Caco-2 (cell line): ENCODE data around the gene KRTAP5-6. TPM values are rescaled to one million over a fixed set of nuclear protein-coding genes. Genes with fewer than 3 reads are reported as not detected.

Experiments used
- BruUV-seq: library from RNA; stranded (reverse); fragments of 400-500 nt; replicated peaks from 2 replicates; lab custom pipeline; 2021; lab: Mats Ljungman, UMichigan
- CTCF ChIA-PET: fragments of 300-600 bp; sonication (Branson Sonifier 250); formaldehyde crosslinking; loops from one replicate; lab custom pipeline; 2022; ENCODE audit warnings: antibody characterized with exemption; lab: Charles Lee
- POLR2A ChIA-PET: fragments of 300-600 bp; sonication (Branson Sonifier 250); formaldehyde crosslinking; loops from one replicate; lab custom pipeline; 2022; ENCODE audit warnings: antibody characterized with exemption; lab: Charles Lee
- DNase-seq, 2 experiments: peaks; one replicate each; pipeline versions ENCODE4 v3.0.0 to v3.0.0-alpha.2; 2020 to 2022
- H3K27me3 ChIP-seq: replicated peaks from 2 replicates; pipeline ENCODE4 v1.6.0; 2011; ENCODE audit warnings: low read length; ENCODE audit not compliant: control insufficient read depth, insufficient read depth
- H3K36me3 ChIP-seq: 2 replicates; pipeline ENCODE4 v1.5.1; 2011; ENCODE audit warnings: low read length; ENCODE audit not compliant: control insufficient read depth, insufficient read depth
- H3K4me1 ChIP-seq: fragments of 250-450 bp; sonication (Bioruptor Pico); 2 replicates; pipeline ENCODE4 v1.5.1; 2020; ENCODE audit warnings: mild to moderate bottlenecking
- H3K4me3 ChIP-seq: 2 replicates; pipeline ENCODE4 v1.5.1; 2011; ENCODE audit warnings: low read depth, mild to moderate bottlenecking, control low read depth, low read length
- H3K9me3 ChIP-seq: fragments of 250-450 bp; sonication (Bioruptor Pico); 2 replicates; pipeline ENCODE4 v1.5.1; 2020; ENCODE audit warnings: mild to moderate bottlenecking, moderate library complexity
- H3K27ac Mint-ChIP-seq: one replicate; pipeline ENCODE4 v1.8.0; 2022; ENCODE audit warnings: mixed read lengths; ENCODE audit not compliant: unreplicated experiment
- H3K27me3 Mint-ChIP-seq: one replicate; pipeline ENCODE4 v1.8.0; 2022; ENCODE audit warnings: mixed read lengths; ENCODE audit not compliant: insufficient read depth, unreplicated experiment
- H3K36me3 Mint-ChIP-seq: one replicate; pipeline ENCODE4 v1.8.0; 2022; ENCODE audit warnings: mild to moderate bottlenecking, mixed read lengths; ENCODE audit not compliant: insufficient read depth, unreplicated experiment
- H3K4me1 Mint-ChIP-seq: one replicate; pipeline ENCODE4 v1.8.0; 2022; ENCODE audit warnings: low read depth, mixed read lengths; ENCODE audit not compliant: unreplicated experiment
- H3K4me3 Mint-ChIP-seq: one replicate; pipeline ENCODE4 v1.8.0; 2022; ENCODE audit warnings: mild to moderate bottlenecking, moderate library complexity, mixed read lengths; ENCODE audit not compliant: unreplicated experiment
- H3K9me3 Mint-ChIP-seq: one replicate; pipeline ENCODE4 v1.8.0; 2022; ENCODE audit warnings: mixed read lengths; ENCODE audit not compliant: unreplicated experiment
- CTCF ChIP-seq, 2 experiments: fragments of 200-600 bp in 1 of 2; IDR thresholded peaks; 1 replicate in 1 of 2; 2 replicates in 1 of 2; pipeline versions ENCODE4 v1.5.1 to v1.8.0; 2011 to 2022; ENCODE audit warnings: antibody characterized with exemption in 1 of 2, control low read depth in 1 of 2, inconsistent platforms in 1 of 2, low read depth in 1 of 2, low read length in 1 of 2, mild to moderate bottlenecking in 1 of 2, moderate library complexity in 1 of 2; ENCODE audit not compliant: insufficient read depth in 1 of 2, severe bottlenecking in 1 of 2, unreplicated experiment in 1 of 2
- intact Hi-C: fragments of 100-400 bp; cut with micrococcal nuclease; formaldehyde crosslinking; loops from one replicate; pipeline ENCODE4 v1.10.0; 2022; ENCODE audit not compliant: unreplicated experiment
- total RNA-seq: library from RNA; stranded (reverse); gene quantifications from 2 replicates; pipeline ENCODE4 v1.2.3, GENCODE V29; 2022

Gene KRTAP5-6
- total RNA-seq, 1 experiment from 2014 or later: not detected

DNA sequence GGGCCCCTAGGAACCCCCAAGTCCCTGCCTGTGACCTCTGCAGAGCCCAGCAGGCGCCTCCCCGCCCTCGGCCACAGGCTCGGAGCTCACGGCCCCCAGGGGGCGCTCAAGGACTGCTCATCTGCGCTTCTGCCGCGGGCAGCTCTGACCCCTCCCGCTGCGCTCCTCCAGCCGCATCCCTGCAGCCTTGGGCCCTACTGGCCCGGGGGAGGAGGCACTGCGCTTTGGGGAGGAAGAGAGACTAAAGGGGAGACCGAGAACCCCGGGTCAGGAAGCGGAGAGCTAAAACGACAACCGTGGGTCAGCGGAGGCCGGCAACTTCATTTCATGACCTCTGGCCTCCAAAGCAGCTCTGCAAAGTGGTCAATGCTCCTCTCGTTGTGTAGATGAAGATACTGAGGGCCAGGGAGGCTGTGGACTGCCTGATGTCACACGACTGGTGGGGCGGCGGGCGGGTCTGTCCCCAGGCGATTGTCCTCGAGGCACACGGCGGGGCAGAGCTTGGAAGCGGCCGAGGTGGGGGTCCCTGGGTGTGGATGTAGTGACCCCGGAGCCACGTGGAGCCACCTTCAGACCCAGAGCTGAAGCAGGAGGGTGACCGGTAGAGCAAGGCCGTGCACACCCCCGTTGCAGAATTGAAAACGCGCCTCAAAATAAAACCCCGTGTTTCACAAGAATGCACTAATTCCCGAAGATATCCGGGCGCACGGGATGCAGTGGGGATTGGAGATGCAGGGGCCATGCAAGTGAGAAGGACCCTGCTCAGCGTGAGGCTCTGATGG, 2.7 kb upstream of the KRTAP5-6 start:
- no peaks in the 10 kb centered on the region for H3K9me3 ChIP-seq
- Mint-ChIP-seq H3K4me3 (peak overlapping the region; percentile 83), H3K27me3 (no peaks in the 10 kb centered on the region), H3K27ac (peak overlapping the region; percentile 91), H3K4me1 (peaks cover 34% of the 10 kb centered on the region), H3K9me3 (no peaks in the 10 kb centered on the region), H3K36me3 (peaks cover 6% of the 10 kb centered on the region)
- peak overlapping the region; percentile 49 for H3K4me3 ChIP-seq
- H3K4me1 ChIP-seq: peaks cover 44% of the 10 kb centered on the region
- POLR2A ChIA-PET: interaction anchor here (0.5 to 1.0 kb wide), 3 partner anchors 113 to 254 kb away, joined by 3 to 11 read pairs (median 4); no protein-coding TSS in a partner anchor
- H3K27me3 ChIP-seq: no peaks in the 10 kb centered on the region
- intact Hi-C loops: loop anchor here (1.0 kb wide), 1 partner anchor 131 kb away; no protein-coding TSS in a partner anchor
- CTCF ChIA-PET: interaction anchor here (0.5 to 4.5 kb wide), 36 partner anchors 11 to 462 kb away, joined by 3 to 111 read pairs (median 4); partner anchors contain the start of genes CTSD, MRPL23, SYT8 and TNNT3
- TF ChIP-seq CTCF (IDR thresholded peaks at IDR 0.05; ENCODE audit: insufficient read depth in 1 of 2, low read depth in 1 of 2, low read length in 1 of 2, severe bottlenecking in 1 of 2, unreplicated experiment in 1 of 2): peak; percentile 93 to 95
- TSS peak; percentile 56 for BruUV-seq
- DNase-seq: peak; percentile 86 to 93
- no peaks in the 10 kb centered on the region for H3K36me3 ChIP-seq

- H3K36me3 Mint-ChIP-seq: peaks cover 6% of the 10 kb centered on the region
- no peaks in the 10 kb centered on the region for H3K9me3 Mint-ChIP-seq
- peak overlapping the region; percentile 50 for H3K4me3 Mint-ChIP-seq
- no peaks in the 10 kb centered on the region for H3K36me3 ChIP-seq
- POLR2A ChIA-PET: no interaction called here
- no peak for DNase-seq
- H3K9me3 ChIP-seq: no peaks in the 10 kb centered on the region
- CTCF ChIA-PET: interaction anchor here (1.0 to 4.5 kb wide), 10 partner anchors 24 to 462 kb away, joined by 4 to 111 read pairs (median 11); partner anchors contain the start of gene SYT8
- BruUV-seq: no TSS peak
- H3K4me1 ChIP-seq: peaks cover 39% of the 10 kb centered on the region
- H3K4me1 Mint-ChIP-seq: peaks cover 34% of the 10 kb centered on the region
- TF ChIP-seq CTCF (IDR thresholded peaks at IDR 0.05; ENCODE audit: insufficient read depth in 1 of 2, low read depth in 1 of 2, low read length in 1 of 2, severe bottlenecking in 1 of 2, unreplicated experiment in 1 of 2): no peak
- H3K27ac Mint-ChIP-seq: no peak overlapping the region
- no peaks in the 10 kb centered on the region for H3K27me3 ChIP-seq
- no peaks in the 10 kb centered on the region for H3K27me3 Mint-ChIP-seq
- H3K4me3 ChIP-seq: no peak overlapping the region
- intact Hi-C loops: loop anchor here (1.0 kb wide), 1 partner anchor 130 kb away; no protein-coding TSS in a partner anchor
Observed at GRCh38 chr11:1694846-1695547, 2.0 kb upstream of the KRTAP5-6 start.

DNA sequence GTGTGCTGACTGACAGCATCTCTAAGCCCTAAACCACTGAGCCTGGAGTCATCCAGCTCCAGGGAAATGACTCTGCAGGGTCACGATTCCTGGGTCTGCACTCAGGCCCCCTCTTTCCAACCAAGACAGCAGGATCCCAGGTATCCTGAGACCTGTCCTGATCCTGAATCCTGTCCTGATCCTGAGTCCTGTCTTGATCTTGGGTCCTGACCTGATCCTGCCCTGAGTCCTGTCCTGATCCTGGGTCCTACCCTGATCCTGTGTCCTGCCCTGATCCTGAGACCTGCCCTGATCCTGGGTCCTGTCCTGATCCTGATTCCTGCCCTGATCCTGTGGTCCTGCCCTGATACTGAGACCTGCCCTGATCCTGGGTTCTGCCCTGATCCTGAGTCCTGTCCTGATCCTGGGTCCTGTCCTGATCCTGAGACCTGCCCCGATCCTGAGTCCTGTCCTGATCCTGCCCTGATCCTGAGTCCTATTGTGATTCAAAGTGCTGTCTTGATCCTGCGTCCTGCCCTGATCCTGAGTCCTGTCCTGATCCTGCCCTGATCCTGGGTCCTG, 1.4 kb upstream of the KRTAP5-6 start:
- H3K36me3 Mint-ChIP-seq: peaks cover 1% of the 10 kb centered on the region
- ChIA-PET POLR2A (no interaction called here), CTCF (interaction anchor here (2.9 kb wide), 1 partner anchor 138 kb away, joined by 52 read pairs; the partner anchor contains the start of gene SYT8)
- H3K27me3 ChIP-seq: no peaks in the 10 kb centered on the region
- peaks cover 38% of the 10 kb centered on the region for H3K4me1 ChIP-seq
- no peaks in the 10 kb centered on the region for H3K36me3 ChIP-seq
- no TSS peak for BruUV-seq
- TF ChIP-seq CTCF (IDR thresholded peaks at IDR 0.05; ENCODE audit: insufficient read depth in 1 of 2, low read depth in 1 of 2, low read length in 1 of 2, severe bottlenecking in 1 of 2, unreplicated experiment in 1 of 2): no peak
- peak overlapping the region; percentile 59 for H3K27ac Mint-ChIP-seq
- H3K4me1 Mint-ChIP-seq: peaks cover 28% of the 10 kb centered on the region
- intact Hi-C loops: no loop called here
- no peaks in the 10 kb centered on the region for H3K27me3 Mint-ChIP-seq
- H3K4me3 Mint-ChIP-seq: no peak overlapping the region
- no peaks in the 10 kb centered on the region for H3K9me3 ChIP-seq
- no peaks in the 10 kb centered on the region for H3K9me3 Mint-ChIP-seq
- H3K4me3 ChIP-seq: no peak overlapping the region
- no peak for DNase-seq
